CD4-positive, alpha-beta T cell treated with Interleukin-15 for 1 hour (primary cell): ENCODE data around the gene OR5B3.
"Not testable (repeated sequence)": the region's sequence is repeated elsewhere in the genome, so short reads cannot be mapped to it uniquely, and the experiment has no call there.

Source experiments
- DNase-seq: peaks from one replicate; pipeline ENCODE4 v3.0.0-alpha.2; 2020

OR5B3 gene

GRCh38 chr11:58406774-58407173, at the start of gene OR5B3:
Gene OR5B3, minus strand, starts transcription at chr11:58406874. Its CDS starts 3,465 bp downstream, at chr11:58403409.
- no peak for DNase-seq

- DNase-seq: no peak
Observed at GRCh38 chr11:58451585-58451984, 44.9 kb upstream of the OR5B3 start.

- no peak for DNase-seq
Observed at GRCh38 chr11:58446294-58446693, 39.6 kb upstream of the OR5B3 start.

GRCh38 chr11:58444300-58444699, 37.6 kb upstream of the OR5B3 start:
- no peak for DNase-seq

GRCh38 chr11:58442136-58442535, 35.5 kb upstream of the OR5B3 start, which contains the start of gene OR5B12:
Gene OR5B12, minus strand, starts transcription at chr11:58442236. Its CDS starts 2,085 bp downstream, at chr11:58440151.
- DNase-seq: no peak

- no peak for DNase-seq
Observed at GRCh38 chr11:58438486-58438885, 31.8 kb upstream of the OR5B3 start.

- no peak for DNase-seq
Observed at GRCh38 chr11:58434217-58434616, 27.5 kb upstream of the OR5B3 start.

- no peak for DNase-seq
Observed at GRCh38 chr11:58433638-58434203, 27.0 kb upstream of the OR5B3 start.

- no peak for DNase-seq
Observed at GRCh38 chr11:58429273-58429672, 22.6 kb upstream of the OR5B3 start.

- no peak for DNase-seq
Observed at GRCh38 chr11:58428021-58428420, 21.3 kb upstream of the OR5B3 start, which contains the start of gene OR5B2. Gene OR5B2, minus strand, starts transcription at chr11:58428121. Its CDS starts 4,860 bp downstream, at chr11:58423261.

- not testable (repeated sequence) for DNase-seq
Observed at GRCh38 chr11:58399622-58400021, 7.1 kb downstream of the OR5B3 start.

- no peak for DNase-seq
Observed at GRCh38 chr11:58395581-58395980, 11.1 kb downstream of the OR5B3 start.

- DNase-seq: no peak
Observed at GRCh38 chr11:58394195-58394594, 12.5 kb downstream of the OR5B3 start.

- no peak for DNase-seq
Observed at GRCh38 chr11:58392746-58393145, 13.9 kb downstream of the OR5B3 start.

GRCh38 chr11:58391879-58392278, 14.8 kb downstream of the OR5B3 start:
- no peak for DNase-seq

GRCh38 chr11:58390551-58391063, 16.1 kb downstream of the OR5B3 start:
- no peak for DNase-seq

GRCh38 chr11:58358969-58359368, 47.7 kb downstream of the OR5B3 start, which contains the start of gene OR5B17:
Gene OR5B17, minus strand, starts transcription at chr11:58359069. Its CDS starts 0 bp downstream, at chr11:58359069.
- DNase-seq: no peak

- DNase-seq: no peak
Observed at GRCh38 chr11:58354727-58355126, 51.9 kb downstream of the OR5B3 start.
